H1 (cell line): ENCODE measurements around the gene ADAM19. TPM values are rescaled to one million over a fixed set of nuclear protein-coding genes. Genes with fewer than 3 reads are reported as not detected.
"Not testable (repeated sequence)": the region's sequence is repeated elsewhere in the genome, so short reads cannot be mapped to it uniquely, and the experiment has no call there.

Source experiments
- CTCF ChIA-PET: fragments of 300-600 bp; sonication (Branson Sonifier 250); formaldehyde crosslinking; loops from one replicate; lab custom pipeline; 2021; ENCODE audit not compliant: partially characterized antibody; lab: Charles Lee
- POLR2A ChIA-PET: fragments of 300-600 bp; sonication (Branson Sonifier 250); formaldehyde crosslinking; loops from one replicate; lab custom pipeline; 2021; ENCODE audit warnings: inconsistent platforms; ENCODE audit not compliant: partially characterized antibody; lab: Charles Lee
- DNase-seq, 2 experiments: peaks; one replicate each; pipeline versions ENCODE4 v3.0.0 to v3.0.0-alpha.2; 2010 to 2022; ENCODE audit warnings: low spot score in 2 of 2, low read depth in 1 of 2, mixed read lengths in 1 of 2
- FAIRE-seq: peaks from 2 replicates; lab custom pipeline; 2011; peaks lifted over from hg19 to GRCh38; lab: Jason Lieb, UNC
- H2AFZ ChIP-seq: 2 replicates; pipeline ENCODE4 v1.8.1; 2012; ENCODE audit warnings: low read length, inconsistent platforms
- H2AK5ac ChIP-seq: 2 replicates; pipeline ENCODE4 v1.6.1; 2013; ENCODE audit warnings: low read depth, low read length
- H2BK120ac ChIP-seq: replicated peaks from 2 replicates; pipeline ENCODE3; 2013; ENCODE audit warnings: low read depth, low read length, inconsistent platforms
- H2BK12ac ChIP-seq: 2 replicates; pipeline ENCODE4 v1.6.1; 2013; ENCODE audit warnings: low read depth, low read length
- H2BK15ac ChIP-seq: 2 replicates; pipeline ENCODE4 v1.6.1; 2013; ENCODE audit warnings: low read length
- H2BK20ac ChIP-seq: 2 replicates; pipeline ENCODE4 v1.6.1; 2013; ENCODE audit warnings: low read length
- H2BK5ac ChIP-seq: 2 replicates; pipeline ENCODE4 v1.6.1; 2013; ENCODE audit warnings: low read depth, low read length
- H3K14ac ChIP-seq: 2 replicates; pipeline ENCODE4 v1.6.1; 2013; ENCODE audit warnings: inconsistent platforms; ENCODE audit not compliant: insufficient read length
- H3K18ac ChIP-seq: 2 replicates; pipeline ENCODE4 v1.6.1; 2013; ENCODE audit warnings: low read length; ENCODE audit errors: extremely low read depth
- H3K23ac ChIP-seq: 2 replicates; pipeline ENCODE4 v1.6.1; 2013; ENCODE audit warnings: inconsistent platforms; ENCODE audit not compliant: insufficient read length
- H3K23me2 ChIP-seq: 2 replicates; pipeline ENCODE4 v1.6.1; 2013; ENCODE audit warnings: low read depth, low read length
- H3K27ac ChIP-seq: 2 replicates; pipeline ENCODE4 v1.6.1; 2011; ENCODE audit warnings: low read depth, low read length, inconsistent platforms
- H3K27me3 ChIP-seq, 4 experiments: replicated peaks in 1 of 4; 1 replicate in 1 of 4; 2 replicates in 3 of 4; pipeline versions ENCODE4 v1.6.1 to v1.8.1; 2011 to 2013; ENCODE audit warnings: low read length in 3 of 4, mild to moderate bottlenecking in 3 of 4, inconsistent platforms in 2 of 4, mixed read lengths in 2 of 4, moderate library complexity in 1 of 4; ENCODE audit not compliant: control insufficient read depth in 3 of 4, insufficient read depth in 3 of 4; ENCODE audit errors: extremely low read depth in 1 of 4
- H3K36me3 ChIP-seq, 4 experiments: 2 replicates each; pipeline versions ENCODE4 v1.6.1 to v1.8.1; 2011 to 2013; ENCODE audit warnings: mild to moderate bottlenecking in 4 of 4, low read length in 3 of 4, moderate library complexity in 2 of 4, control low read depth in 1 of 4, inconsistent platforms in 1 of 4; ENCODE audit not compliant: insufficient read depth in 4 of 4, control insufficient read depth in 2 of 4
- H3K4ac ChIP-seq: replicated peaks from 2 replicates; pipeline ENCODE3; 2013; ENCODE audit warnings: low read length, low read depth, mixed read lengths, inconsistent platforms; ENCODE audit not compliant: insufficient read length
- H3K4me1 ChIP-seq, 4 experiments: replicated peaks in 1 of 4; 1 replicate in 1 of 4; 2 replicates in 3 of 4; pipeline versions ENCODE4 v1.6.1 to v1.8.1; 2011 to 2013; ENCODE audit warnings: low read length in 3 of 4, inconsistent platforms in 2 of 4, mixed read lengths in 1 of 4; ENCODE audit not compliant: insufficient read depth in 4 of 4, control insufficient read depth in 3 of 4
- H3K4me2 ChIP-seq, 2 experiments: 2 replicates each; pipeline versions ENCODE4 v1.6.1 to v1.8.1; 2011 to 2013; ENCODE audit warnings: low read depth in 2 of 2, low read length in 2 of 2, control low read depth in 1 of 2, inconsistent platforms in 1 of 2, mild to moderate bottlenecking in 1 of 2; ENCODE audit not compliant: insufficient read depth in 1 of 2
- H3K4me3 ChIP-seq, 4 experiments: fragments of 200-600, 300-600 bp in 1 of 4; sonication (generic), shearing (Covaris generic), sonication (Bioruptor Twin) in 1 of 4; 2 replicates each; pipeline versions ENCODE4 v1.5.1 to v1.8.1; 2011 to 2016; ENCODE audit warnings: low read length in 4 of 4, low read depth in 3 of 4, control low read depth in 2 of 4, inconsistent platforms in 2 of 4, mild to moderate bottlenecking in 2 of 4, mixed read lengths in 1 of 4, moderate library complexity in 1 of 4; ENCODE audit not compliant: insufficient read depth in 2 of 4; ENCODE audit errors: extremely low read depth in 1 of 4
- H3K56ac ChIP-seq: replicated peaks from 2 replicates; pipeline ENCODE3; 2013; ENCODE audit warnings: low read depth, mild to moderate bottlenecking, mixed read lengths, low read length, inconsistent platforms; ENCODE audit not compliant: insufficient read length
- H3K79me1 ChIP-seq: 2 replicates; pipeline ENCODE4 v1.6.1; 2013; ENCODE audit warnings: low read depth, low read length, control low read depth
- H3K79me2 ChIP-seq, 2 experiments: 2 replicates each; pipeline versions ENCODE4 v1.6.1 to v1.8.1; 2012 to 2013; ENCODE audit warnings: low read length in 2 of 2, mild to moderate bottlenecking in 2 of 2, inconsistent platforms in 1 of 2; ENCODE audit not compliant: insufficient read depth in 2 of 2, control insufficient read depth in 1 of 2
- H3K9ac ChIP-seq, 4 experiments: replicated peaks in 1 of 4; 1 replicate in 1 of 4; 2 replicates in 3 of 4; pipeline versions ENCODE4 v1.6.1 to v1.8.1; 2011 to 2013; ENCODE audit warnings: low read depth in 3 of 4, low read length in 3 of 4, control low read depth in 2 of 4, mild to moderate bottlenecking in 2 of 4, moderate library complexity in 2 of 4, inconsistent platforms in 1 of 4; ENCODE audit errors: extremely low read depth in 1 of 4
- H3K9me3 ChIP-seq, 2 experiments: 2 replicates each; pipeline versions ENCODE4 v1.6.1 to v1.8.1; 2012 to 2013; ENCODE audit warnings: mild to moderate bottlenecking in 2 of 2, moderate library complexity in 2 of 2, control low read depth in 1 of 2, inconsistent platforms in 1 of 2, low read depth in 1 of 2, low read length in 1 of 2, mixed read lengths in 1 of 2; ENCODE audit not compliant: insufficient read depth in 2 of 2
- H4K20me1 ChIP-seq, 2 experiments: replicated peaks in 1 of 2; 2 replicates each; pipeline versions ENCODE3 to v1.8.1; 2011 to 2013; ENCODE audit warnings: inconsistent platforms in 2 of 2, low read length in 2 of 2, mild to moderate bottlenecking in 1 of 2; ENCODE audit not compliant: insufficient read depth in 2 of 2, control insufficient read depth in 1 of 2
- H4K5ac ChIP-seq: 2 replicates; pipeline ENCODE4 v1.6.1; 2013; ENCODE audit warnings: low read length, low read depth, mixed read lengths, inconsistent platforms; ENCODE audit not compliant: insufficient read length
- H4K8ac ChIP-seq: 2 replicates; pipeline ENCODE4 v1.8.0; 2013; ENCODE audit warnings: mild to moderate bottlenecking, moderate library complexity, low read length, inconsistent platforms; ENCODE audit not compliant: insufficient read depth; ENCODE audit errors: extremely low read depth
- H4K91ac ChIP-seq: replicated peaks from 2 replicates; pipeline ENCODE3; 2013; ENCODE audit warnings: low read length, mixed read lengths, inconsistent platforms; ENCODE audit not compliant: insufficient read length
- WGBS, 2 experiments: shearing (Covaris generic) in 1 of 2; methylation state at CpG; one replicate each; pipeline versions ENCODE4 v1.1.6 to v1.1.7; 2013 to 2015; ENCODE audit warnings: low lambda C conversion rate in 2 of 2, mixed read lengths in 2 of 2, inconsistent platforms in 1 of 2, low coverage in 1 of 2, missing lambda C conversion rate in 1 of 2; ENCODE audit not compliant: insufficient replicate concordance in 2 of 2, insufficient coverage in 1 of 2, insufficient read length in 1 of 2; ENCODE audit errors: extremely low coverage in 1 of 2, missing lambda C conversion rate in 1 of 2; 5-methylcytosine and 5-hydroxymethylcytosine counted together
- polyA plus RNA-seq, 7 experiments: library from polyadenylated mRNA; depleted of rRNA in 3 of 7; stranded (reverse) in 5 of 7; unstranded in 2 of 7; fragments of >200 nt in 5 of 7; fragments of 200-250 nt in 2 of 7; gene quantifications; 1 replicate in 5 of 7; 2 replicates in 1 of 7; 4 replicates in 1 of 7; pipeline versions ENCODE4 v1.2.1 to v1.2.3, GENCODE V29; 2011 to 2013; ENCODE audit warnings: missing spikeins in 2 of 7, mixed read lengths in 2 of 7
- small RNA-seq: library from polyadenylated mRNA; stranded (forward); fragments of <200 nt; extraction: miRNeasy Mini kit (QIAGEN cat#:217004); gene quantifications from one replicate; pipeline ENCODE3, GENCODE V24; 2013; ENCODE audit not compliant: insufficient read depth
- total RNA-seq: library from RNA; stranded (reverse); fragmentation: NEBNext Ultra II Directional; extraction: Animal tissue kit (Norgen Biotek cat#: 25700); gene quantifications from 2 replicates; pipeline ENCODE4 v1.2.1, GENCODE V29; 2021

ADAM19 gene
- total and polyA plus RNA-seq, 2 of the 8 experiments (the other 6 are each of a cell fraction or from before 2014, with no cell fraction given), result 6.5 to 22.7 TPM

DNA sequence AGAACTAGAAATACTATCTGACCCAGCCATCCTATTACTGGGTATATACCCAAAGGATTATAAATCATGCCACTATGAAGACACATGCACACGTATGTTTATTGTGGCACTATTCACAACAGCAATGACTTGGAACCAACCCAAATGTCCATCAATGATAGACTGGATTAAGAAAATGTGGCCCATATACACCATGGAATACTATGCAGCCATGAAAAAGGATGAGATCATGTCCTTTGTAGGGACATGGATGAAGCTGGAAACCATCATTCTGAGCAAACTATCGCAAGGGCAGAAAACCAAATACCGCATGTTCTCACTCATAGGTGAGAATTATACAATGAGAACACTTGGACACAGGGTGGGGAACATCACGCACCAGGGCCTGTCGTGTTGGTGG, 145.7 kb downstream of the ADAM19 start:
- H3K79me1 ChIP-seq, H2AK5ac ChIP-seq, H4K8ac ChIP-seq, H3K4me1 ChIP-seq, H3K27ac ChIP-seq, POLR2A ChIA-PET, H2AFZ ChIP-seq, H3K18ac ChIP-seq, H2BK120ac ChIP-seq, H3K4me3 ChIP-seq, H3K36me3 ChIP-seq, H3K56ac ChIP-seq, DNase-seq, H4K91ac ChIP-seq, H3K4ac ChIP-seq, H3K9ac ChIP-seq, FAIRE-seq, H2BK15ac ChIP-seq, H3K4me2 ChIP-seq, H2BK5ac ChIP-seq, H2BK20ac ChIP-seq, H4K20me1 ChIP-seq, H3K14ac ChIP-seq, H3K23me2 ChIP-seq, H4K5ac ChIP-seq, H3K79me2 ChIP-seq, H3K23ac ChIP-seq, H3K27me3 ChIP-seq, H3K9me3 ChIP-seq, H2BK12ac ChIP-seq: not testable (repeated sequence)
- CTCF ChIA-PET, result interaction anchor here (1.1 to 5.1 kb wide), 3 partner anchors 11 to 51 kb away, joined by 3 to 82 read pairs (median 4); no protein-coding TSS in a partner anchor
- 89% methylated on average over 5 of the region's 5 CpGs; no CpG with 5 or more reads in 1 of the 2 experiments for WGBS, 2 experiments

Small RNA genes lying within 50 kb of the gene (small RNA-seq; reads per million reads assigned to genes)
- not detected for gene RNU6-390P

Other genes with a start within 250 kb of the ADAM19 start
- gene NIPAL4, start 115.6 kb downstream of the ADAM19 start, total RNA-seq, result 0.20 and 0.25 TPM in 2 replicates
- 0.06 and 0.09 TPM in 2 replicates for gene NIPAL4, start 115.6 kb downstream of the ADAM19 start, polyA plus RNA-seq (2011; rRNA removed)
- not detected in 2 replicates for gene SOX30, start 76.7 kb upstream of the ADAM19 start, total RNA-seq
- gene SOX30, start 76.7 kb upstream of the ADAM19 start, polyA plus RNA-seq (2011; rRNA removed), result 0.24 and 0.35 TPM in 2 replicates
- gene C5orf52, start 95.8 kb upstream of the ADAM19 start, total RNA-seq, result not detected in 2 replicates
- gene C5orf52, start 95.8 kb upstream of the ADAM19 start, polyA plus RNA-seq (2011; rRNA removed), result not detected in 2 replicates
- gene THG1L, start 155.6 kb upstream of the ADAM19 start, total RNA-seq, result 12.4 and 13.0 TPM in 2 replicates
- 7.1 and 8.1 TPM in 2 replicates for gene THG1L, start 155.6 kb upstream of the ADAM19 start, polyA plus RNA-seq (2011; rRNA removed)
- 3.4 and 3.9 TPM in 2 replicates for gene LSM11, start 167.9 kb upstream of the ADAM19 start, total RNA-seq
- gene LSM11, start 167.9 kb upstream of the ADAM19 start, polyA plus RNA-seq (2011; rRNA removed), result 1.3 and 1.8 TPM in 2 replicates